22Rv1 (cell line): ENCODE results near the gene PRG3.

Experiments used
- H3K27ac ChIP-seq: fragments of 450-650 bp; 2 replicates; pipeline ENCODE4 v1.5.1; 2017
- CTCF ChIP-seq: fragments of 450-650 bp; IDR thresholded peaks from 2 replicates; pipeline ENCODE4 v1.5.1; 2017; ENCODE audit warnings: mild to moderate bottlenecking
- ZFX ChIP-seq: fragments of 450-650 bp; IDR thresholded peaks from 2 replicates; pipeline ENCODE4 v1.6.1; 2017; ENCODE audit warnings: antibody characterized with exemption, borderline replicate concordance

The PRG3 gene

GRCh38 chr11:57375490-57375889 lies 5.5 kb downstream of the PRG3 start:
- H3K27ac ChIP-seq, result no peak overlapping the region
- TF ChIP-seq ZFX (no peak), CTCF (no peak)

GRCh38 chr11:57374966-57375365 lies 6.0 kb downstream of the PRG3 start:
- no peak for TF ChIP-seq CTCF
- no peak for TF ChIP-seq ZFX
- no peak overlapping the region for H3K27ac ChIP-seq

- TF ChIP-seq ZFX (no peak), CTCF (no peak)
- no peak overlapping the region for H3K27ac ChIP-seq
Observed at GRCh38 chr11:57373146-57373545, 7.8 kb downstream of the PRG3 start.

- no peak overlapping the region for H3K27ac ChIP-seq
- TF ChIP-seq CTCF, result no peak
- TF ChIP-seq ZFX, result no peak
Observed at GRCh38 chr11:57370941-57371340, 10.0 kb downstream of the PRG3 start.

- TF ChIP-seq CTCF (no peak), ZFX (no peak)
Observed at GRCh38 chr11:57370251-57370650, 10.7 kb downstream of the PRG3 start.

GRCh38 chr11:57368845-57369232 lies 12.1 kb downstream of the PRG3 start:
- H3K27ac ChIP-seq, result no peak overlapping the region
- TF ChIP-seq ZFX (no peak), CTCF (no peak)

More at GRCh38 chr11:57370251-57370650, 10.7 kb downstream of the PRG3 start:
- no peak overlapping the region for H3K27ac ChIP-seq

GRCh38 chr11:57368106-57368844 lies 12.7 kb downstream of the PRG3 start:
- H3K27ac ChIP-seq, result no peak overlapping the region
- no peak for TF ChIP-seq CTCF
- TF ChIP-seq ZFX, result no peak
